Measurements from ENCODE around the gene PCDHGA4. TPM values are rescaled to one million over a fixed set of nuclear protein-coding genes. Genes with fewer than 3 reads are reported as not detected.

Gene PCDHGA4
- total and polyA plus RNA-seq, 2 of the 8 experiments (the other 6 are each of a cell fraction or from before 2014, with no cell fraction given) = 1.4 to 1.9 TPM

DNA sequence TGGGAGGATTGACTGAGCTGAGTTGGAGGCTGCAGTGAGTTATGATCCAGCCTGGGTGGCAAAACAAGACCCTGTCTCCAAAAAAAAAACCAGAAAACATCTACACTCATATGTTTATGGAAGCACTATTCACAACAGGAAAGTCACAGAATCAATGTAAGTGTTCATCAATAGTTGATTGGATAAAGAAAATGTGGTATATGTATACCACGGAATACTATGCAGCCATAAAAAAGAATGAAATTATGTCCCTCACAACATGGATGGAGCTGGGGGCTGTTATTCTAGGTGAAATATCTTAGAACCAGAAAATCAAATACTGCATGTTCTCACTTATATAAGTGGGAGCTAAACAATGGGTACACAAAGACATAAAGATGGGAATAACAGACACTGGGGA, 48.2 kb upstream of the PCDHGA4 start (continued):
- TF ChIP-seq, protein P1, sequence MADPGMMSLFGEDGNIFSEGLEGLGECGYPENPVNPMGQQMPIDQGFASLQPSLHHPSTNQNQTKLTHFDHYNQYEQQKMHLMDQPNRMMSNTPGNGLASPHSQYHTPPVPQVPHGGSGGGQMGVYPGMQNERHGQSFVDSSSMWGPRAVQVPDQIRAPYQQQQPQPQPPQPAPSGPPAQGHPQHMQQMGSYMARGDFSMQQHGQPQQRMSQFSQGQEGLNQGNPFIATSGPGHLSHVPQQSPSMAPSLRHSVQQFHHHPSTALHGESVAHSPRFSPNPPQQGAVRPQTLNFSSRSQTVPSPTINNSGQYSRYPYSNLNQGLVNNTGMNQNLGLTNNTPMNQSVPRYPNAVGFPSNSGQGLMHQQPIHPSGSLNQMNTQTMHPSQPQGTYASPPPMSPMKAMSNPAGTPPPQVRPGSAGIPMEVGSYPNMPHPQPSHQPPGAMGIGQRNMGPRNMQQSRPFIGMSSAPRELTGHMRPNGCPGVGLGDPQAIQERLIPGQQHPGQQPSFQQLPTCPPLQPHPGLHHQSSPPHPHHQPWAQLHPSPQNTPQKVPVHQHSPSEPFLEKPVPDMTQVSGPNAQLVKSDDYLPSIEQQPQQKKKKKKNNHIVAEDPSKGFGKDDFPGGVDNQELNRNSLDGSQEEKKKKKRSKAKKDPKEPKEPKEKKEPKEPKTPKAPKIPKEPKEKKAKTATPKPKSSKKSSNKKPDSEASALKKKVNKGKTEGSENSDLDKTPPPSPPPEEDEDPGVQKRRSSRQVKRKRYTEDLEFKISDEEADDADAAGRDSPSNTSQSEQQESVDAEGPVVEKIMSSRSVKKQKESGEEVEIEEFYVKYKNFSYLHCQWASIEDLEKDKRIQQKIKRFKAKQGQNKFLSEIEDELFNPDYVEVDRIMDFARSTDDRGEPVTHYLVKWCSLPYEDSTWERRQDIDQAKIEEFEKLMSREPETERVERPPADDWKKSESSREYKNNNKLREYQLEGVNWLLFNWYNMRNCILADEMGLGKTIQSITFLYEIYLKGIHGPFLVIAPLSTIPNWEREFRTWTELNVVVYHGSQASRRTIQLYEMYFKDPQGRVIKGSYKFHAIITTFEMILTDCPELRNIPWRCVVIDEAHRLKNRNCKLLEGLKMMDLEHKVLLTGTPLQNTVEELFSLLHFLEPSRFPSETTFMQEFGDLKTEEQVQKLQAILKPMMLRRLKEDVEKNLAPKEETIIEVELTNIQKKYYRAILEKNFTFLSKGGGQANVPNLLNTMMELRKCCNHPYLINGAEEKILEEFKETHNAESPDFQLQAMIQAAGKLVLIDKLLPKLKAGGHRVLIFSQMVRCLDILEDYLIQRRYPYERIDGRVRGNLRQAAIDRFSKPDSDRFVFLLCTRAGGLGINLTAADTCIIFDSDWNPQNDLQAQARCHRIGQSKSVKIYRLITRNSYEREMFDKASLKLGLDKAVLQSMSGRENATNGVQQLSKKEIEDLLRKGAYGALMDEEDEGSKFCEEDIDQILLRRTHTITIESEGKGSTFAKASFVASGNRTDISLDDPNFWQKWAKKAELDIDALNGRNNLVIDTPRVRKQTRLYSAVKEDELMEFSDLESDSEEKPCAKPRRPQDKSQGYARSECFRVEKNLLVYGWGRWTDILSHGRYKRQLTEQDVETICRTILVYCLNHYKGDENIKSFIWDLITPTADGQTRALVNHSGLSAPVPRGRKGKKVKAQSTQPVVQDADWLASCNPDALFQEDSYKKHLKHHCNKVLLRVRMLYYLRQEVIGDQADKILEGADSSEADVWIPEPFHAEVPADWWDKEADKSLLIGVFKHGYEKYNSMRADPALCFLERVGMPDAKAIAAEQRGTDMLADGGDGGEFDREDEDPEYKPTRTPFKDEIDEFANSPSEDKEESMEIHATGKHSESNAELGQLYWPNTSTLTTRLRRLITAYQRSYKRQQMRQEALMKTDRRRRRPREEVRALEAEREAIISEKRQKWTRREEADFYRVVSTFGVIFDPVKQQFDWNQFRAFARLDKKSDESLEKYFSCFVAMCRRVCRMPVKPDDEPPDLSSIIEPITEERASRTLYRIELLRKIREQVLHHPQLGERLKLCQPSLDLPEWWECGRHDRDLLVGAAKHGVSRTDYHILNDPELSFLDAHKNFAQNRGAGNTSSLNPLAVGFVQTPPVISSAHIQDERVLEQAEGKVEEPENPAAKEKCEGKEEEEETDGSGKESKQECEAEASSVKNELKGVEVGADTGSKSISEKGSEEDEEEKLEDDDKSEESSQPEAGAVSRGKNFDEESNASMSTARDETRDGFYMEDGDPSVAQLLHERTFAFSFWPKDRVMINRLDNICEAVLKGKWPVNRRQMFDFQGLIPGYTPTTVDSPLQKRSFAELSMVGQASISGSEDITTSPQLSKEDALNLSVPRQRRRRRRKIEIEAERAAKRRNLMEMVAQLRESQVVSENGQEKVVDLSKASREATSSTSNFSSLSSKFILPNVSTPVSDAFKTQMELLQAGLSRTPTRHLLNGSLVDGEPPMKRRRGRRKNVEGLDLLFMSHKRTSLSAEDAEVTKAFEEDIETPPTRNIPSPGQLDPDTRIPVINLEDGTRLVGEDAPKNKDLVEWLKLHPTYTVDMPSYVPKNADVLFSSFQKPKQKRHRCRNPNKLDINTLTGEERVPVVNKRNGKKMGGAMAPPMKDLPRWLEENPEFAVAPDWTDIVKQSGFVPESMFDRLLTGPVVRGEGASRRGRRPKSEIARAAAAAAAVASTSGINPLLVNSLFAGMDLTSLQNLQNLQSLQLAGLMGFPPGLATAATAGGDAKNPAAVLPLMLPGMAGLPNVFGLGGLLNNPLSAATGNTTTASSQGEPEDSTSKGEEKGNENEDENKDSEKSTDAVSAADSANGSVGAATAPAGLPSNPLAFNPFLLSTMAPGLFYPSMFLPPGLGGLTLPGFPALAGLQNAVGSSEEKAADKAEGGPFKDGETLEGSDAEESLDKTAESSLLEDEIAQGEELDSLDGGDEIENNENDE (IDR thresholded peaks at IDR 0.05; ENCODE audit: insufficient replicate concordance, low read length) = no peak
- TF ChIP-seq, protein P2, sequence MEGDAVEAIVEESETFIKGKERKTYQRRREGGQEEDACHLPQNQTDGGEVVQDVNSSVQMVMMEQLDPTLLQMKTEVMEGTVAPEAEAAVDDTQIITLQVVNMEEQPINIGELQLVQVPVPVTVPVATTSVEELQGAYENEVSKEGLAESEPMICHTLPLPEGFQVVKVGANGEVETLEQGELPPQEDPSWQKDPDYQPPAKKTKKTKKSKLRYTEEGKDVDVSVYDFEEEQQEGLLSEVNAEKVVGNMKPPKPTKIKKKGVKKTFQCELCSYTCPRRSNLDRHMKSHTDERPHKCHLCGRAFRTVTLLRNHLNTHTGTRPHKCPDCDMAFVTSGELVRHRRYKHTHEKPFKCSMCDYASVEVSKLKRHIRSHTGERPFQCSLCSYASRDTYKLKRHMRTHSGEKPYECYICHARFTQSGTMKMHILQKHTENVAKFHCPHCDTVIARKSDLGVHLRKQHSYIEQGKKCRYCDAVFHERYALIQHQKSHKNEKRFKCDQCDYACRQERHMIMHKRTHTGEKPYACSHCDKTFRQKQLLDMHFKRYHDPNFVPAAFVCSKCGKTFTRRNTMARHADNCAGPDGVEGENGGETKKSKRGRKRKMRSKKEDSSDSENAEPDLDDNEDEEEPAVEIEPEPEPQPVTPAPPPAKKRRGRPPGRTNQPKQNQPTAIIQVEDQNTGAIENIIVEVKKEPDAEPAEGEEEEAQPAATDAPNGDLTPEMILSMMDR (IDR thresholded peaks at IDR 0.05; ENCODE audit: control extremely low read depth in 1 of 3, insufficient read depth in 1 of 3, low read depth in 1 of 3, low read length in 3 of 3) = no peak
- TF ChIP-seq CBX5 (IDR thresholded peaks at IDR 0.05; ENCODE audit: low read depth, low read length) = no peak
- no peak for TF ChIP-seq BCL11A (IDR thresholded peaks at IDR 0.05; ENCODE audit: low read depth in 2 of 2, low read length in 2 of 2)
- TF ChIP-seq POU5F1 (IDR thresholded peaks at IDR 0.05; ENCODE audit: low read depth, low read length) = no peak
- TF ChIP-seq POLR2AphosphoS5 (IDR thresholded peaks at IDR 0.05; ENCODE audit: low read depth, low read length) = no peak
- no peak for TF ChIP-seq HDAC6 (IDR thresholded peaks at IDR 0.05; ENCODE audit: low read depth, low read length)
- no peak for TF ChIP-seq HDAC2 (IDR thresholded peaks at IDR 0.05; ENCODE audit: borderline replicate concordance in 1 of 2, low read depth in 2 of 2, low read length in 2 of 2)
- no peak for TF ChIP-seq KDM4A (IDR thresholded peaks at IDR 0.05; ENCODE audit: low read depth, low read length, severe bottlenecking)

Data from H1 (cell line).